ENCODE measurements around the gene GNB1. TPM values are rescaled to one million over a fixed set of nuclear protein-coding genes. Genes with fewer than 3 reads are reported as not detected.

The GNB1 gene
- total RNA-seq, 2 donors from 2014 or later, result 267 to 358 TPM

DNA sequence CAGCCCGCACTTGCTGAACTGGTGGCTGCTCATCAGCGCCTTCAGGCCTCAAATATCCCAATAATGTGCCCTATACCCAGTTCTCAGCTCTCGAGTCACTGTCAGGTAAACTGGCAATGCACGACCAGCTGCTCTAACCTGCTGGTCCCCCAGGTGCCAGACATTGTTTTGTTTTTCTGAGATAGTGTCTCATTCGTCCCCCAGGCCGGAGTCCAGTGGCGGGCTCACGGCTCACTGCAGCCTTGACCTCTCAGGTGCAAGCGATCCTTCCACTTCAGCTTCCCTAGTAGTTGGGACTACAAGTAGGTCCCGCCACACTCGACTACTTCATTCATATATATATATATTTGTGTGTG is 111.6 kb downstream of the GNB1 start:
- H3K27ac Mint-ChIP-seq, result peak overlapping the region; percentile 77 to 92
- no peaks in the 10 kb centered on the region for H3K9me3 Mint-ChIP-seq
- ATAC-seq, result no peak
- DNase-seq (ENCODE audit: low spot score in 2 of 2), result no peak
- H3K36me3 Mint-ChIP-seq, result peaks cover 0 to 12% of the 10 kb centered on the region in 2 donors

DNA sequence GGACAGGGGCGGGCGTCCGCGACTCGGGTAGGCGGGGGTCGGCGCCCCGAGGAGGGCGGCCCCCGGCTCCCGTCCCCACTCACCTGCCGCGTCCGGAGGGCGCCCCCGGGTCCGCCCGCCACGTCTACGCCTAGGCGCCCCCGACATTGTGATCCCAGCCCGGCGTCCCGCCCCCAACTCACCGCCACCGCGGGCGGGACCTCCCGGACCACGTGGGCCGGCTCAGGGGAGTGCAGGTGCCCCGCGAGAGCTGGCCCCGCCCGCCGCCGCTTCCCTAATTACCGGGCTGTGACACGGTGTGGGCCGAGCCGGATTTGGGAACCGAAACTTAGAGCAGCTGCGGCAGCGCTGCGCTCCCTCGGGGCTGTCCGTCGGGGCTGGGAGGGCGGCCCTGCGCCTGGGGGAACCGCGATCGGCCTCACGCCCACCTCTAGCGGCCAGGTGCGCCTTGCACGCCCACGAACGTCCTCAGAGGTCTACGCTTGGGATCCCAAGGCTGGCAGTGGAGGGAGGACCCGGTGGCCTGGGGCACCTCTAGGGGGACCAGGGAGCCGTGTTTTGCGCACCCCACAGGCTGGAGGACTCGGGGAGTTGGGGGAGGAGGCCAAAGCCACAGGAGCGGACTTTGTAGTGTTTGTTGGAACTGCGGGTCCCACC is 112.1 kb downstream of the GNB1 start:
- no peaks in the 10 kb centered on the region for H3K9me3 Mint-ChIP-seq
- peak; percentile 76 to 90 for DNase-seq (ENCODE audit: low spot score in 2 of 2)
- ATAC-seq, result peak; percentile 75 to 78
- peak overlapping the region in 1 of 2 donors; percentile 77 for H3K27ac Mint-ChIP-seq
- peaks cover 0 to 12% of the 10 kb centered on the region in 2 donors for H3K36me3 Mint-ChIP-seq

GRCh38 chr1:1777950-1778662 is 112.8 kb downstream of the GNB1 start, which contains the start of gene NADK:
NADK (minus strand) TSS chr1:1778470; CDS start chr1:1765406, 13,064 bp downstream.
- Mint-ChIP-seq H3K36me3 (peaks cover 0 to 12% of the 10 kb centered on the region in 2 donors), H3K9me3 (no peaks in the 10 kb centered on the region), H3K27ac (peak within 1 kb of the TSS; percentile 78 to 94)
- peak; percentile 86 to 88 for DNase-seq (ENCODE audit: low spot score in 2 of 2)
- peak; percentile 62 to 67 for ATAC-seq

DNA sequence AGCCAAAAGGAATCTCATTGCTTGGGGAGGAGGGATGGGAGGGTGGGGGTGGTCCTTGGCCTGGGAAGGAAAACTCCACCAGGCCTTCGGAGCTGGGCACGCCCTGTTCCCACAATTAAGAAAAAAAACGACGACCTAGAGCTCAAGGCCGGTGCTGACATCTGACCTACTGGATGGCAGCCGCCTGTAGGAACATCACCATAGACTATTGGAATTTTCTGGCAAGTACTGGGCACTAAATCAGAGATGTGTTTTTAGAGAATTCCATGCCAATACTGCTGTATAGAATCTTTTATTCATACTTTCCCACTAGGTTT is 113.3 kb downstream of the GNB1 start:
- ATAC-seq (no peak), DNase-seq (ENCODE audit: low spot score in 2 of 2) (no peak)
- no peaks in the 10 kb centered on the region for H3K9me3 Mint-ChIP-seq
- H3K27ac Mint-ChIP-seq, result peak overlapping the region; percentile 78 to 94
- H3K36me3 Mint-ChIP-seq, result peaks cover 2 to 12% of the 10 kb centered on the region in 2 donors

DNA sequence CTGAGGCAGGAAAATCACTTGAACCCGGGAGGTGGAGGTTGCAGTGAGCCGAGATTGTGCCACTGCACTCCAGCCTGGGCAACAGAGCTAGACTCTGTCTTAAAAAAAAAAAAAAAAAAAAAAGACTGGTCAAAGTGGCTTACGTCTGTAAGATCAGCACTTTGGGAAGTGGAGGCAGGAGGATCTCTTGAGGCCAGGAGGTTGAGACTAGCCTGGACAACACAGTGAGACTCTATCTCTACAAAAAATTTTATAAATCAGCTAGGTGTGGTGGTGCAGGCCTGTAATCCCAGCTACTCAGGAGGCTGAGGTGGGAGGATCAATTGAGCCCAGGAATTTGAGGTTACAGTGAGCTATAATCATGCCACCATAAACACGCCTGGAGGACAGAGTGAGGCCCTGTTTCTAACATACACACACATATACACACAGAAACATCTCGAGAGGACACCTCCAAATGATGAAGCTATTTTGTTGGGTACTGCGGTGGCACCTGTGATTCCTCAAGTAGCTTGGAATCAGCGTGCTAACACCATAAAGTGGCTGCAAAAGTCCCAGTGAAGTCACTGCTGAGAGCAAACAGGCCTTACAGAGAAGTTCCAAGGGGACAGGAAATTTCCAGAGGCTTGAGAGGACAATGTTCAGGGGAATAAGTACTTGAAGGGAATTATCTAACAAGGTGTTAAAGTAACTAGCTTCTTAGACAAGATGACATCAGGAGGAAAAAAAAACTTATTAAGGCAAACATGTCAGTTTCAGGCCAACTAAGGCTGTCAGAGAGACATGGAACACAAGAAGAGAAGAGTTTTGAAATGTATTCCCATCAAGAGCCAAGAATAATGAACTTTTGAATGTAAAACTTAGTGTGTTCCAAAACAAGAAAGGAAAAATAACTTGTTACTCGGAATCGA is 114.0 kb downstream of the GNB1 start:
- no peak for DNase-seq (ENCODE audit: low spot score in 2 of 2)
- Mint-ChIP-seq H3K9me3 (no peaks in the 10 kb centered on the region), H3K27ac (peak overlapping the region; percentile 78 to 94), H3K36me3 (peaks cover 8 to 12% of the 10 kb centered on the region in 2 donors)
- no peak for ATAC-seq

DNA sequence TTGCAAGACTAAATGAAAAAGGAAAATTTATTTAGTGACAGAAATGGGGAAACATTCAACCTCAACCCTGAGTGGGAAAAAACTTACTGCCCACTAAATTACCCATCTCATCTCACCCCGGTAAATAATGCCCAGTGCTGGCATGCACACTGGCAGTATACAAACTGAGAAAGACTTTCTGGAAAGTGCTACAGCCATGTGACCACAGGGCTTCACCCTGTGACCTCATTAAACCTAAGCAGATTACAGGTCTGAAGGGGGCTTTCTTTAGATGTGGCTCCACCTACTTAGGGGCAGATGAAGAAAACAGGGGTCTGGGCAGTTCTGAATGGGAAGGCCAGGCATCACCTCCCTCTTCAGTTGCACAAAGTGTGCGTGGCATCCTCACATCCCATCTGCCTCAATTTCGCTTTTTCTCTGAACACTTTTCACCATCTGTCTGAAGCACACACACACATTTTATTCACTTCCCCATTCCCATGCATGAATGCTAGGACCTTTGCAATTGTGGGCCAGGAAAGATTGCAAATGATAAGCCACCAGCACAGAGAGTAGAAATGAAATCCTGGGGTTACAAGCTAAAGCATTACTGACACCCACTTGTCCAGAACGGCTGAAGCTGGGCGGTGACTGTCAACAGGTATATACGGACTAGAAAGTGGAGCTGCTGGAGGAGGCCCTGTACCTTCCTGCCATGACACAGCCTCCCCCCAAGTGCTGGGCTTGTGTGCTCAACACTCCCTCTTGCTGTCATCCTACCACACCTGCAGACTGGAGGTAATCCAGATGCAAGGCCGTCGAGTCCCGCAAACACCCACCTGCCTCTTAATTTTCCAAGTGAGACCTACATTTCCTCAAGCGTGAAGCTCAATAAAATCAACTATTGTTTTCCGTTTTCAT is 115.3 kb downstream of the GNB1 start:
- Mint-ChIP-seq H3K36me3 (peaks cover 18 to 19% of the 10 kb centered on the region in 2 donors), H3K9me3 (peaks cover 0 to 4% of the 10 kb centered on the region in 2 donors), H3K27ac (peak overlapping the region in 1 of 2 donors; percentile 78)
- no peak for ATAC-seq
- no peak for DNase-seq (ENCODE audit: low spot score in 2 of 2)

DNA sequence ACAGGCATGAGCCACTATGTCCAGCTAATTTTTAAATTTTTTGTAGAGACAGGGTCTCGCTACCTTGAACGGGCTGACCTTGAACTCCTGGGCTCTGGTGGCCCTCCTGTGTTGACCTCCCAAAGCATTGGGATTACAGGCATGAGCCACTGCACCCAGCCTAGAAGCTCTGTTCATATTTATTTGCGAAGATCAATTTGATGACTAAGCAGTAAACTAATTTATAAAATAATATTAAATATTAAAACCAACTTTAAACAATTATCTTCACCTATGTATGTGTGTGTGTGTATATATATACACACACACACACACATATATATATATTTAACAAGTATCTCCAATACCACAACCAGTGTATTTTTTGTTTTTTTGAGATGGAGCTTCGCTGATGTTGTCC is 117.0 kb downstream of the GNB1 start:
- Mint-ChIP-seq H3K27ac (no peak overlapping the region), H3K9me3 (peaks cover 0 to 4% of the 10 kb centered on the region in 2 donors), H3K36me3 (peaks cover 19 to 27% of the 10 kb centered on the region in 2 donors)
- DNase-seq (ENCODE audit: low spot score in 2 of 2) (no peak), ATAC-seq (no peak)

GRCh38 chr1:1771096-1771495 is 119.8 kb downstream of the GNB1 start:
- no peak for ATAC-seq
- Mint-ChIP-seq H3K9me3 (peaks cover 0 to 4% of the 10 kb centered on the region in 2 donors), H3K36me3 (peaks cover 14 to 44% of the 10 kb centered on the region in 2 donors), H3K27ac (no peak overlapping the region)
- DNase-seq (ENCODE audit: low spot score in 2 of 2), result no peak

DNA sequence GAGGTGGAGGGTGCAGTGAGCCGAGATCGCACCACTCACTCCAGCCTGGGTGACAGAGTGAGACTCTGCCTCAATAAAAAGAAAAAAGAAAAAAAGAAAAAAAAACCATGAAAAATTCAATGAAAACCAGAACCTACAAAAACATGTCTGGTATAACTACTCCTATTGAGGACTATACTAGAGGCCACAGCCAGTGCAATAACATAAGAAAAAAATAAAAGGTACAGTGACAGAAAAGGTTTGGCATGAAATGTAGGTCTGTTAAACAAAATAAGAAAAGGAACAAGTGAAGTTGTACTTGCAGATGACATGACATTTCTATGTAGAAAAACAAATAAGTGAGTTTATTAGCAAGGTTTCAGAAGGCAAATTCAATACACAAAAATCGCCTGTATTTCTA is 120.8 kb downstream of the GNB1 start:
- DNase-seq (ENCODE audit: low spot score in 2 of 2) (no peak), ATAC-seq (no peak)
- Mint-ChIP-seq H3K36me3 (peaks cover 11 to 44% of the 10 kb centered on the region in 2 donors), H3K9me3 (peaks cover 0 to 4% of the 10 kb centered on the region in 2 donors), H3K27ac (peak overlapping the region in 1 of 2 donors; percentile 60)

- DNase-seq (ENCODE audit: low spot score in 2 of 2) (no peak), ATAC-seq (no peak)
- H3K27ac Mint-ChIP-seq, result no peak overlapping the region
- peaks cover 0 to 4% of the 10 kb centered on the region in 2 donors for H3K9me3 Mint-ChIP-seq
- peaks cover 11 to 44% of the 10 kb centered on the region in 2 donors for H3K36me3 Mint-ChIP-seq
Observed at GRCh38 chr1:1768249-1768992, 122.5 kb downstream of the GNB1 start.

DNA sequence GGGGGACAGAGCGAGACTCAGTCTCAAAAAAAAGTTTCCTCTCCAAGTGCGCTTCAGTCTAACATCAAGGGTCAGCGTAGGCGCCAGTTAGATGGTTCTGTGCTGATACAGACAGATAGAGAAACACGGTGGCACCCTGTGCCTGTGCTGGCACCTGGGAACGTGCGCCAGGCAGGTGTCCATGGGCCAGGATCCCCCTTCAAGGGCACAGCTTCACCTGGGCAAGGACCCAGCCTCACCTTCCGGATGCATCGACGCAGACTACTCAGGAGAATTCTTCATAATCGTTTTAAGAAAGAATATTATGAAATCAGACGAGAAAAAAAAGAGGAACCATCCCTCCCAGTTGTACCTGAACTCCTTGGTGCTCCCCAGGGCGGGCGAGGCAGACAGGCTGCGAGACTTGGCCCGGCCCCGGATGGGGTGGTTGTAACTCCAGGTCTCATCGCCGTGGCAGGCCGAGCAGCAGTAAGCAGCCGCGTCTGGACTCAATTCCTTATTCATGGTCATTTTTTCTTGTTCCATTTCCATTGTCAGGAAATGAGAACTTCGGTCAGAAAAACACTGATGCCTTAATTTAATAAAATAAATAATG is 125.9 kb downstream of the GNB1 start:
- ATAC-seq (no peak), DNase-seq (ENCODE audit: low spot score in 2 of 2) (no peak)
- peaks cover 4 to 25% of the 10 kb centered on the region in 2 donors for H3K36me3 Mint-ChIP-seq
- H3K9me3 Mint-ChIP-seq, result no peaks in the 10 kb centered on the region
- H3K27ac Mint-ChIP-seq, result no peak overlapping the region

DNA sequence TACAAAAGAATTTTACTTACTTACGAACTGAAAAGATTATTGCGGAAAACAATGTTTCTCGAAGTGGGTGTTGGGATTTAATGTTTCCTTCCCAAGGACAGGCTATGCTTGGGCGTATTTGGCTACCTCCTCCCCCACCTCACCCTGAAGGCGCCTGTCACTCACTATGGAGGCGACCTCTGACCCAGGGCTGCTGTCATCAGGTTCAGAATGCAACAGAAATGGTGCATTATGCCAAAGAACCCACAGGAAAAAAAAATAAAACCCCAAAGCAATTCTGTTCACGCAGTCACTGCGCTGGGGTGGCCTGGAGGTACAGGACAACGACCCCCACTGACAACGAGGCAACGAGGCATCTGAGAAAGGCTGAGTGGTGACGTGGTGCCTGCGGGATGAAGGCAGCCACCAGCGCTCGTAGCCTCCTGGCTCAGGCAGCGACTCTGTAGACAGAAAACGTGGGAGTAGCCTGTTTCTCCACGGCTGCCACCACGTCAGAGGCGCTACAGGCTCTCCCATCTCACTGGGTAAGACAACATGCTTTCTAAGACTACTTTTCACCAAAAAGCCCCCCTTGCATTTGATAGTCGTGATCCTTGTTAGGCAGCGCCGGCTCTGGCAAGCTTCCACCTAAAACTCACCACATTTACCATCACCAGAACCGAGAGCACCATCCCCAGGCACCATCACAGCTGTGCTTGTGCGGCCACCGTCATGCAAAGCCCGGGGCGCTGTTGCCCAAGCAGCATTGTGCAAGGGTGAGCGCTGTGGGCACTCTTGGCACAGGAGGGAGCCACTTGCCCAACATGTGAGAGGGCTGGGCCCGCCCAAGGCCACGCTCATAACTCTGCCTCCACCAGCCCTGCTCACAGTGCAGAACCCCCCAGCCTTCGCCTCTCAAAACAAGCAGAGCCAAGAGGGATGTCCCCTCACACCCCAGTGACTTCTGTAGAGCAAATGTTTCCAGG is 126.9 kb downstream of the GNB1 start:
- Mint-ChIP-seq H3K9me3 (no peaks in the 10 kb centered on the region), H3K27ac (peak overlapping the region in 1 of 2 donors; percentile 65), H3K36me3 (peaks cover 4 to 21% of the 10 kb centered on the region in 2 donors)
- ATAC-seq (peak in 1 of 2 donors; percentile 40), DNase-seq (ENCODE audit: low spot score in 2 of 2) (no peak)

GRCh38 chr1:1761504-1762376 is 129.1 kb downstream of the GNB1 start:
- H3K36me3 Mint-ChIP-seq, result peaks cover 0 to 4% of the 10 kb centered on the region in 2 donors
- ATAC-seq, result no peak
- peak overlapping the region in 1 of 2 donors; percentile 69 for H3K27ac Mint-ChIP-seq
- no peak for DNase-seq (ENCODE audit: low spot score in 2 of 2)
- H3K9me3 Mint-ChIP-seq, result no peaks in the 10 kb centered on the region

All from activated naive CD4-positive, alpha-beta T cell treated with anti-CD3 and anti-CD28 coated beads, Interleukin-2, amount 50 U/mL, for 72 hours (primary cell).